Astrocyte of the spinal cord (primary cell): Measurements from ENCODE around the gene BCL2.

Experiments used
- DNase-seq: peaks from one replicate; pipeline ENCODE4 v3.0.0; 2011; ENCODE audit warnings: low read depth, low spot score
- H3K4me3 ChIP-seq: 2 replicates; pipeline ENCODE4 v1.5.1; 2011; ENCODE audit warnings: low read depth, mild to moderate bottlenecking, low read length, moderate library complexity
- in situ Hi-C: cut with HindIII; loops from 2 replicates; pipeline ENCODE4 v1.10.0; 2017; ENCODE audit warnings: low sequenced_read_pairs
- TF ChIP-seq, protein P1 (sequence below): IDR thresholded peaks from 2 replicates; pipeline ENCODE4 v1.5.1; 2012; ENCODE audit warnings: low read depth, mild to moderate bottlenecking, low read length, inconsistent platforms

BCL2 gene

DNA sequence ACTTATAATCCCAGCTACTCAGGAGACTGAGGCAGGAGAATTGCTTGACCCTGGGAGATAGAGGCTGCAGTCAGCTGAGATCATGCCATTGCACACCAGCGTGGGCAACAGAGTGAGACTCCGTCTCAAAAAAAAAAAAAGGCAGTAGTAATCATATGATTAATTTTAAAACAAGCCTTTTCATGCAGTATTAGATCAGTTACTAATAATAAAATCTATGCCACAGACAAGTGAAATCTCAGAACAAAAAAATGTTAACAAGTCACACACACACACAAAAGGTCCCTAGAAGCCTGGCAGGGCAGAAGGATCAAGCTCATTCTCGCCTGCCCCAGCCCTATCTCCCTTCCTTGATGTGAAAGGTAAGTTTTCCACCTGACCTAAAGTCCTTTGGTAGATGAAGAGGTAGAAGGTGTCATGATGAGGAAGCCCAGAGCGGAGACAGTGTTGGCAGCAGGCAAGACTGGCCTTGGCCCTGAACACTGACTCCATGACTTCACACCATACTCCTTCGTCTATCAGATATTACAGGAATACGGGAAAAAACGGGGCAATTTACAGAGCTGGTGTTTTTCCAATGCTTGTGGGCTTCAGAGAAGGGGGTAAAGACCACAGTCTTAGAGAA, 36.8 kb upstream of the BCL2 start:
- in situ Hi-C loops: no loop called here
- no peak overlapping the region for H3K4me3 ChIP-seq
- TF ChIP-seq, protein P1, sequence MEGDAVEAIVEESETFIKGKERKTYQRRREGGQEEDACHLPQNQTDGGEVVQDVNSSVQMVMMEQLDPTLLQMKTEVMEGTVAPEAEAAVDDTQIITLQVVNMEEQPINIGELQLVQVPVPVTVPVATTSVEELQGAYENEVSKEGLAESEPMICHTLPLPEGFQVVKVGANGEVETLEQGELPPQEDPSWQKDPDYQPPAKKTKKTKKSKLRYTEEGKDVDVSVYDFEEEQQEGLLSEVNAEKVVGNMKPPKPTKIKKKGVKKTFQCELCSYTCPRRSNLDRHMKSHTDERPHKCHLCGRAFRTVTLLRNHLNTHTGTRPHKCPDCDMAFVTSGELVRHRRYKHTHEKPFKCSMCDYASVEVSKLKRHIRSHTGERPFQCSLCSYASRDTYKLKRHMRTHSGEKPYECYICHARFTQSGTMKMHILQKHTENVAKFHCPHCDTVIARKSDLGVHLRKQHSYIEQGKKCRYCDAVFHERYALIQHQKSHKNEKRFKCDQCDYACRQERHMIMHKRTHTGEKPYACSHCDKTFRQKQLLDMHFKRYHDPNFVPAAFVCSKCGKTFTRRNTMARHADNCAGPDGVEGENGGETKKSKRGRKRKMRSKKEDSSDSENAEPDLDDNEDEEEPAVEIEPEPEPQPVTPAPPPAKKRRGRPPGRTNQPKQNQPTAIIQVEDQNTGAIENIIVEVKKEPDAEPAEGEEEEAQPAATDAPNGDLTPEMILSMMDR: no peak
- DNase-seq: no peak

DNA sequence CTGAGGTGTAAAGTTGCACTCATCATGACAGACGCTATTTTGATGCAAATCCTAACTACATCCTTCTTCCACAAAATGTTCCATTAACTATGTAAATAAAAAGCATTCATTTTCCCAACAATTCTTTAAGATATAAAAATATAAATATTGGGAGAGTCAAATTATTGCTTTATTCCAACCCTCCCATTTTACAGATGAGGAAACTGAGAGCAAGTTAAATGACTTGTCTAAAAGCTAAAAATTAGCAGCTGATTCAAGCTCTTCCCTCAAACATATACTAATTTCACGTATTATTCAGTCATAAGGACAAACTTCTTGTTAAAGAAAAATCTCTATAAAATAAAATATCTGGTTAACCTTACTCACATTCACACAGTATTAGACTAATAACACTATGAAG, 30.7 kb upstream of the BCL2 start:
- no peak for DNase-seq
- TF ChIP-seq, protein P1: no peak
- in situ Hi-C loops: no loop called here
- H3K4me3 ChIP-seq: no peak overlapping the region

DNA sequence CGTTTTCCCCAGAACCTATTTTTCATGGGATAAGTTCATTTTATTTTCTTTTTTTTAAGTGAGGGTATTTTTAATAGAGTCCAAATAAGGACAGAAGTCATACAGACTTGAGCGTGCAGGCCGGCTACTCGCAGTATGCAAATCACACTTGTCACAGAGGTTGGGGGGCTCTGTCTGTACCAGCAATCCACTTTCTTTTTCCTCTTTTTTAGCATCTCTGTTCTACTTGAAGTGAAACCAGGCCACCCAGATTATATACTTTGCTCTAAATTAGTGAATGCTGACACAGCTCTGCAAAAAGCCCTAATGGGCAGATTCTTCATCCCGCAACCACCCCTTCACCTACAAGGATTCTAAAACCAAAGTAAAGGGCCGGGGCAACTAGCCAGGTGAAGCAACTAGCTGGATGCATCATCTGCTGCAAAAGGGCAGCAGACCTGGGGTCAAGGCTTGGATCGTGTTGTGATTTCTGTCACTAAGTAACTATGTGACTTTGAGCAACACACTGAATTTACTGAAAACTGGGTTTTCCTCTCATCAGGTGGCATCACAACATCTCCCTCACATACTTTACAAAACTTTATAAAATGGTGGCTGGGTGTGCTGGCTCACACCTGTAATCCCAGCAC, 29.1 kb upstream of the BCL2 start:
- H3K4me3 ChIP-seq: no peak overlapping the region
- no peak for DNase-seq
- TF ChIP-seq, protein P1: no peak
- in situ Hi-C loops: no loop called here

- H3K4me3 ChIP-seq: no peak overlapping the region
- TF ChIP-seq, protein P1: no peak
- in situ Hi-C loops: no loop called here
- peak; percentile 10 for DNase-seq
Measured at GRCh38 chr18:63346480-63347183, 27.1 kb upstream of the BCL2 start.

DNA sequence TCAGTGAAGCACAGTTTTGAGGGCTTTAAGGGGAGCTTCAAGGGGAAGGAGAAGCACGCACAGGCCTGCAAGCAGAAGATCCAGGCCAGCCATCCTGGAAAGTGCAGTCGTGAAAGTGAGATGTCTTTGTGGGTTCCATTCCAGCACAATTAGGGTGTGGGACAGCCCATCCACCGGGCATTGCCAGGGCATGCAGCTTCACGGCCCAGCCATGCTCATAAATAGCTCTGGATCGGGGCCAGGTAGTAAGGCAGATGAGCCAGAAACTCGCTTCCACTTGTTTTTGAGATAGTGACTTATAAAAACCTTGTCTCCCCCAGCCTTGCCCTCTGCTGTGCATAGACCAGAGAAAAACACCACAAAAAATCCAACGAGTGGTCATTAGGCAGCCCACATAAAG, 26.5 kb upstream of the BCL2 start:
- H3K4me3 ChIP-seq: no peak overlapping the region
- TF ChIP-seq, protein P1: no peak
- in situ Hi-C loops: no loop called here
- no peak for DNase-seq

DNA sequence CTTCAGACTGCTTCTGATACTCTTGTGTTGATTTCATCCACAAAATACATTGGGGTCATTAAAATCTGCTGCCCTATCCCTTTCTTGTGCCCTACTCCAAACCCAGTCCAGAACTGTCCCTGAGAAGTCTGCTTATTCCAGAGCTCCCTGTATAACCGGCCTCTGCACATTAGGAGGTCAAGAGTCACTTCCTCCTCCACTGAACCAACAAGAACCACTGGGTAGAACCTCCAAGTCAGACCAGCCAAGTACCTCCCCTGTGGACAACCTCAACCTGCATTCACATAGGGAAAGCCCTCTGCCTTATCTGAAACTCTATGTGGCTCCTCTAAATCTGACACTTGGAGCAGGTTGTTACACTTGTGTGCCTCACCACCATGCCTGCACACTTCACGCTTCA, 25.3 kb upstream of the BCL2 start:
- in situ Hi-C loops: no loop called here
- no peak for DNase-seq
- H3K4me3 ChIP-seq: no peak overlapping the region
- TF ChIP-seq, protein P1: no peak
